Activated CD4-positive, alpha-beta memory T cell treated with anti-CD3 and anti-CD28 coated beads for 36 hours (primary cell): Measurements from ENCODE around the gene YWHAE. TPM values are rescaled to one million over a fixed set of nuclear protein-coding genes. Genes with fewer than 3 reads are reported as not detected.
"Not testable (repeated sequence)": the region's sequence is repeated elsewhere in the genome, so short reads cannot be mapped to it uniquely, and the experiment has no call there.

Experiments used
- CTCF ChIA-PET: fragments of 350-600 bp; sonication (Branson Sonifier 250); formaldehyde crosslinking; loops from one replicate; lab custom pipeline; 2021; ENCODE audit warnings: antibody characterized with exemption, inconsistent platforms; lab: Charles Lee
- POLR2A ChIA-PET: fragments of 350-600 bp; sonication (Branson Sonifier 250); formaldehyde crosslinking; loops from one replicate; lab custom pipeline; 2021; ENCODE audit warnings: antibody characterized with exemption; lab: Charles Lee
- DNase-seq: peaks from one replicate; pipeline ENCODE4 v3.0.0-alpha.2; 2020
- H3K27ac Mint-ChIP-seq: one replicate; pipeline ENCODE4 v1.8.0; 2021; ENCODE audit warnings: mixed read lengths
- H3K27me3 Mint-ChIP-seq: one replicate; pipeline ENCODE4 v1.8.0; 2021; ENCODE audit warnings: mixed read lengths
- H3K36me3 Mint-ChIP-seq: one replicate; pipeline ENCODE4 v1.8.0; 2021; ENCODE audit warnings: mixed read lengths
- H3K4me1 Mint-ChIP-seq: one replicate; pipeline ENCODE4 v1.8.0; 2021; ENCODE audit warnings: low read depth, mixed read lengths
- H3K4me3 Mint-ChIP-seq: one replicate; pipeline ENCODE4 v1.8.0; 2021; ENCODE audit warnings: mild to moderate bottlenecking, mixed read lengths
- H3K9me3 Mint-ChIP-seq: one replicate; pipeline ENCODE4 v1.8.0; 2021; ENCODE audit warnings: mixed read lengths
- intact Hi-C: fragments of 100-400 bp; cut with micrococcal nuclease; formaldehyde crosslinking; loops from one replicate; pipeline ENCODE4 v1.15.1; 2023
- total RNA-seq, 2 experiments: library from RNA; stranded (reverse); gene quantifications; one replicate each; pipeline ENCODE4 v1.2.3, GENCODE V29; 2021

The YWHAE gene
- total RNA-seq, 2 experiments from 2014 or later: 505 to 509 TPM

- intact Hi-C loops: no loop called here
- no peak for DNase-seq
- ChIA-PET POLR2A (interaction anchor here (1.2 kb wide), 1 partner anchor 19 kb away, joined by 4 read pairs; no protein-coding TSS in a partner anchor), CTCF (interaction anchor here (9.3 kb wide), 1 partner anchor 19 kb away, joined by 70 read pairs; no protein-coding TSS in a partner anchor)
- Mint-ChIP-seq H3K27me3 (no peaks in the 10 kb centered on the region), H3K4me3 (no peak overlapping the region), H3K4me1 (peaks cover 52% of the 10 kb centered on the region), H3K27ac (no peak overlapping the region), H3K9me3 (no peaks in the 10 kb centered on the region), H3K36me3 (peaks cover 3% of the 10 kb centered on the region)
Measured at GRCh38 chr17:1384905-1385435, 15.1 kb downstream of the YWHAE start.

GRCh38 chr17:1379930-1380313 is 20.1 kb downstream of the YWHAE start:
- no peaks in the 10 kb centered on the region for H3K27me3 Mint-ChIP-seq
- no peak overlapping the region for H3K4me3 Mint-ChIP-seq
- H3K4me1 Mint-ChIP-seq: peaks cover 69% of the 10 kb centered on the region
- peak; percentile 59 for DNase-seq
- H3K27ac Mint-ChIP-seq: peak overlapping the region; percentile 81
- intact Hi-C loops: loop anchor here (1.0 to 2.0 kb wide), 2 partner anchors 18 to 19 kb away; no protein-coding TSS in a partner anchor
- H3K36me3 Mint-ChIP-seq: peaks cover 5% of the 10 kb centered on the region
- CTCF ChIA-PET: interaction anchor here (0.8 to 8.0 kb wide), 4 partner anchors 14 to 136 kb away, joined by 3 to 98 read pairs (median 4); partner anchors contain the start of gene INPP5K
- no peaks in the 10 kb centered on the region for H3K9me3 Mint-ChIP-seq
- POLR2A ChIA-PET: interaction anchor here (0.9 to 1.7 kb wide), 4 partner anchors 8 to 20 kb away, joined by 3 to 4 read pairs (median 4); partner anchors contain the start of gene YWHAE

GRCh38 chr17:1379208-1379929 is 20.7 kb downstream of the YWHAE start:
- ChIA-PET CTCF (interaction anchor here (0.6 to 8.0 kb wide), 6 partner anchors 13 to 270 kb away, joined by 3 to 98 read pairs (median 4); partner anchors contain the start of gene INPP5K), POLR2A (interaction anchor here (0.9 to 1.7 kb wide), 3 partner anchors 8 to 14 kb away, joined by 3 to 4 read pairs (median 4); no protein-coding TSS in a partner anchor)
- Mint-ChIP-seq H3K4me3 (no peak overlapping the region), H3K36me3 (peaks cover 6% of the 10 kb centered on the region), H3K27ac (peak overlapping the region; percentile 81), H3K27me3 (no peaks in the 10 kb centered on the region), H3K4me1 (peaks cover 75% of the 10 kb centered on the region), H3K9me3 (no peaks in the 10 kb centered on the region)
- intact Hi-C loops: loop anchor here (1.0 kb wide), 1 partner anchor 17 kb away; no protein-coding TSS in a partner anchor
- no peak for DNase-seq

DNA sequence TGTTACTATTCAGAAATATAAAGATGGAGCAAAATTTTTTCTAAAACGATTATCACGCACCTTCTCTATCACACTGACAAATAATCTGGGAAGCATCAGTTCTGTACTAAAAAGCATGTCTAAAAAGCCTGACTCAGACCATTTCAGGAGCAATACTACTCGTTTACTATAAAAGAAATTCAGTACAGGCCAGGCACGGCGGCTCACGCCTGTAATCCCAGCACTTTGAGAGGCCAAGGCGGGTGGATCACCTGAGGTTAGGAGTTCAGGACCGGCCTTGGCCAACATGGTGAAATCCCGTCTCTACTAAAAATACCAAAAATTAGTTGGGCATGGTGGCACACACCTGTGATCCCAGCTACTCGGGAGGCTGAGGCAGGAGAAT is 21.6 kb downstream of the YWHAE start:
- H3K4me3 Mint-ChIP-seq, H3K27ac Mint-ChIP-seq, intact Hi-C loops, POLR2A ChIA-PET, H3K27me3 Mint-ChIP-seq, H3K36me3 Mint-ChIP-seq, H3K9me3 Mint-ChIP-seq, DNase-seq: not testable (repeated sequence)
- peaks cover 83% of the 10 kb centered on the region for H3K4me1 Mint-ChIP-seq
- CTCF ChIA-PET: interaction anchor here (0.6 to 8.0 kb wide), 3 partner anchors 12 to 271 kb away, joined by 3 to 98 read pairs (median 4); no protein-coding TSS in a partner anchor

- Mint-ChIP-seq H3K27ac (peak overlapping the region; percentile 72), H3K36me3 (peaks cover 10% of the 10 kb centered on the region)
- POLR2A ChIA-PET: interaction anchor here (1.4 to 1.9 kb wide), 4 partner anchors 12 to 139 kb away, joined by 3 to 6 read pairs (median 4); partner anchors contain the start of gene INPP5K
Measured at GRCh38 chr17:1377334-1377733, 22.7 kb downstream of the YWHAE start.

GRCh38 chr17:1376061-1376460 is 24.0 kb downstream of the YWHAE start:
- Mint-ChIP-seq H3K36me3 (peaks cover 12% of the 10 kb centered on the region), H3K9me3 (no peaks in the 10 kb centered on the region), H3K27me3 (no peaks in the 10 kb centered on the region), H3K4me3 (peak overlapping the region; percentile 2), H3K4me1 (peaks cover 88% of the 10 kb centered on the region), H3K27ac (peak overlapping the region; percentile 72)
- no peak for DNase-seq
- intact Hi-C loops: no loop called here
- ChIA-PET POLR2A (interaction anchor here (0.6 to 1.9 kb wide), 3 partner anchors 12 to 16 kb away, joined by 3 to 6 read pairs (median 4); no protein-coding TSS in a partner anchor), CTCF (interaction anchor here (0.6 to 8.0 kb wide), 7 partner anchors 10 to 186 kb away, joined by 3 to 98 read pairs (median 3); no protein-coding TSS in a partner anchor)

More at GRCh38 chr17:1377334-1377733, 22.7 kb downstream of the YWHAE start:
- no peaks in the 10 kb centered on the region for H3K9me3 Mint-ChIP-seq
- H3K27me3 Mint-ChIP-seq: no peaks in the 10 kb centered on the region
- no peak overlapping the region for H3K4me3 Mint-ChIP-seq
- CTCF ChIA-PET: interaction anchor here (1.1 to 8.0 kb wide), 2 partner anchors 11 to 20 kb away, joined by 3 to 98 read pairs; no protein-coding TSS in a partner anchor
- peaks cover 91% of the 10 kb centered on the region for H3K4me1 Mint-ChIP-seq
- intact Hi-C loops: no loop called here
- no peak for DNase-seq

DNA sequence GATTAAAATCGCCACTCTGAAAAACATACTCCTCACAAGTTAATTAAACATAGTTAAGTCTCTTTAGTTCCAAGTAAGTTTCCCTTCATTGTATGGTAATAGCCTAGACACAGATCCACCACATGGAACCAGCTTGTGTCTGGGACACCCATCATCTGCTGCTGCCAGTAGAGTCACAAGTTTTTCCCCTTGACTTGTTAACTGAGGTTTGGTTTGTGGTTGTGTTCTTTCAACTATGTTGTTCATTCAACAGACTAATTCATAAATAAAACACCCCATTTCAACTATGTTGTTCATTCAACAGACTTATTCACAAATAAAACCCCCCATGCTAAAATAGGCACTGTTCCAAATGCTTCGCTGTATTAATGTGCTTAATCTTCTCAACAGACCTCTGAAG is 24.4 kb downstream of the YWHAE start:
- POLR2A ChIA-PET: interaction anchor here (1.9 kb wide), 1 partner anchor 16 kb away, joined by 6 read pairs; no protein-coding TSS in a partner anchor
- Mint-ChIP-seq H3K4me1 (peaks cover 87% of the 10 kb centered on the region), H3K4me3 (no peak overlapping the region), H3K36me3 (peaks cover 12% of the 10 kb centered on the region), H3K27ac (peak overlapping the region; percentile 72), H3K27me3 (no peaks in the 10 kb centered on the region), H3K9me3 (no peaks in the 10 kb centered on the region)
- CTCF ChIA-PET: interaction anchor here (0.6 to 8.0 kb wide), 3 partner anchors 9 to 140 kb away, joined by 3 to 98 read pairs (median 3); no protein-coding TSS in a partner anchor
- no peak for DNase-seq
- intact Hi-C loops: no loop called here

DNA sequence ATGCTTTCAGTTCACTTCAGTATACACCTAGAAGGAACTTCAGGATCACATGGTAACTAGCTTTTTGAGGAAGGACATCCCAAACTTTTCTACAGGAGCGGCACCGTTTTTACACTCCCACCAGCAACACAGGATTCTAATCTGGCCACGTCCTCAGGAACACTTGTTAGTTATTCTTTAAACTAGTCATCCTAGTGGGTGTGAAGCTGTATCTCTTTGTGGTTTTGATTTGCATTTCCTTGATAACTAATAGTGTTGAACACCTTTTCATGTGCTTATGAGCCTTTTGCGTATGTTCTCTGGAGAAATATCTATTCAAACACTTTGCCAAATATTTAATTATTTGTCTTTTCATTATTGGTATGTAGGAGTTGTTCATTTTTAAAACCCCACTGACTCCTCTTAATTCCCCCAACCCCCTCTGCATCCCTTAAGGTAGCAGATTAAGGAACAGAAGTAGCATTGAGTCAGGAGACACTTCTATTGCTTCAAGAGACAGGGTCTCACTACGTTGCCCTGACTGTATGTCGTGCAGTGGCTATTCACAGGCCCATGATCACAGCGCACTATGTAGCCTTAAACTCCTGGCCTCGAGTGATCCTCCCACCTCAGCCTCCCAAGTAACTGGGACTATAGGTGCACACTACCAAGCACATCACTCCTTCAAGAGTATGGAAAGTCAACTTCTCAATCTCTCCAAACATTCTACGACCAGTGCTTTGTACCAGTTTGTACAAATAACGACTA is 25.4 kb downstream of the YWHAE start:
- peak overlapping the region; percentile 72 for H3K27ac Mint-ChIP-seq
- H3K4me1 Mint-ChIP-seq: peaks cover 80% of the 10 kb centered on the region
- no peak for DNase-seq
- peaks cover 12% of the 10 kb centered on the region for H3K36me3 Mint-ChIP-seq
- intact Hi-C loops: no loop called here
- H3K27me3 Mint-ChIP-seq: no peaks in the 10 kb centered on the region
- ChIA-PET POLR2A (interaction anchor here (1.1 kb wide), 1 partner anchor 9 kb away, joined by 4 read pairs; no protein-coding TSS in a partner anchor), CTCF (interaction anchor here (0.7 to 8.0 kb wide), 2 partner anchors 8 to 13 kb away, joined by 3 to 98 read pairs; no protein-coding TSS in a partner anchor)
- H3K9me3 Mint-ChIP-seq: no peaks in the 10 kb centered on the region
- peak overlapping the region; percentile 23 for H3K4me3 Mint-ChIP-seq

DNA sequence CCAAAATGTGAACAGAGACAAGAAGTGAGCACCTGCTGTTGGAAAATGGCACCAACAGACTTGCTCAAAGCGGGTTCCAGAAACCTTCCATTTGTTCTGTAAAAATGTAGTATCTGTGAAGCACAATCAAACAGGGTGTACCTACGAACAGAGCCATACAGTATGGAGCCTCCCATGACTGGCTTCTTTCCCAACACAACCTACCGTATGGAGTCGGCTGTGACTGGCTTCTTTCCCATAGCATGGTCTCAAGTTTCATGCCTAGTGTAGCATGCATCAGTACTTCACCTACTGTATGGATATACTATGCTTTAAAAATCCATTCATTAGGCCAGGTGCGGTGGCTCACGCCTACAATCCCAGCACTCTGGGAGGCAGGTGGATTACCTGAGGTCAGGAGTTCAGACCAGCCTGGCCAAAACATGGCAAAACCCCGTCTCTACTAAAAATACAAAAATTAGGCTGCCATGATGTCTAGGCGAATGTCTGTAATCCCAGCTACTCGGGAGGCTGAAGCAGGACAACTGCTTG is 26.2 kb downstream of the YWHAE start:
- no peak for DNase-seq
- POLR2A ChIA-PET: interaction anchor here (1.1 kb wide), 1 partner anchor 8 kb away, joined by 4 read pairs; no protein-coding TSS in a partner anchor
- Mint-ChIP-seq H3K4me1 (peaks cover 75% of the 10 kb centered on the region), H3K4me3 (no peak overlapping the region), H3K9me3 (no peaks in the 10 kb centered on the region), H3K27me3 (no peaks in the 10 kb centered on the region), H3K27ac (no peak overlapping the region), H3K36me3 (peaks cover 9% of the 10 kb centered on the region)
- CTCF ChIA-PET: interaction anchor here (3.1 to 8.0 kb wide), 2 partner anchors 8 to 12 kb away, joined by 8 to 98 read pairs; no protein-coding TSS in a partner anchor
- intact Hi-C loops: no loop called here

DNA sequence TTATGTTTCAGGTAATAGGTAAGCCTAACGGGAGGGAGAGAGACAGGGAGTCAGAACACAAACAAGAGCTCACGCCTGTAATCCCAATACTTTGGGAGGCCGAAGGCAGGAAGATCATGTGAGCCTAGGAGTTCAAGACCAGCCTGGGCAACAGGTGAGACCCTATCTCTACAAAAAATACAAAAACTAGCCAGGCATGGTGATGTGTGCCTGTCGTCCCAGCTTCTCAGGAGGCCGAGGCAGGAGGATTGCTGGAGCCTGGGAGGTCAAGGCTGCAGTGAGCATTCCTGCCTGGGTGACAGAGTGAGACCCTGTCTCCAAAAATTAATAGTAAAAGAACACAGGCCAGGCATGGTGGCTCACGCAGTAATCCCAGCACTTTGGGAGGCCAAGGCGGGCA is 27.4 kb downstream of the YWHAE start:
- POLR2A ChIA-PET: no interaction called here
- peaks cover 70% of the 10 kb centered on the region for H3K4me1 Mint-ChIP-seq
- intact Hi-C loops: no loop called here
- CTCF ChIA-PET: interaction anchor here (0.6 to 3.1 kb wide), 3 partner anchors 11 to 143 kb away, joined by 3 to 8 read pairs (median 4); no protein-coding TSS in a partner anchor
- no peak overlapping the region for H3K4me3 Mint-ChIP-seq
- no peak for DNase-seq
- no peaks in the 10 kb centered on the region for H3K27me3 Mint-ChIP-seq
- peak overlapping the region; percentile 33 for H3K27ac Mint-ChIP-seq
- H3K9me3 Mint-ChIP-seq: no peaks in the 10 kb centered on the region
- H3K36me3 Mint-ChIP-seq: peaks cover 7% of the 10 kb centered on the region
